ENCODE data around the gene CHCHD4. TPM values are rescaled to one million over a fixed set of nuclear protein-coding genes. Genes with fewer than 3 reads are reported as not detected.

Gene CHCHD4
- total and polyA plus RNA-seq, 10 of the 15 experiments (the other 5 are each of a cell fraction or from before 2014, with no cell fraction given), result 21.0 to 46.8 (median 29.0) TPM

DNA sequence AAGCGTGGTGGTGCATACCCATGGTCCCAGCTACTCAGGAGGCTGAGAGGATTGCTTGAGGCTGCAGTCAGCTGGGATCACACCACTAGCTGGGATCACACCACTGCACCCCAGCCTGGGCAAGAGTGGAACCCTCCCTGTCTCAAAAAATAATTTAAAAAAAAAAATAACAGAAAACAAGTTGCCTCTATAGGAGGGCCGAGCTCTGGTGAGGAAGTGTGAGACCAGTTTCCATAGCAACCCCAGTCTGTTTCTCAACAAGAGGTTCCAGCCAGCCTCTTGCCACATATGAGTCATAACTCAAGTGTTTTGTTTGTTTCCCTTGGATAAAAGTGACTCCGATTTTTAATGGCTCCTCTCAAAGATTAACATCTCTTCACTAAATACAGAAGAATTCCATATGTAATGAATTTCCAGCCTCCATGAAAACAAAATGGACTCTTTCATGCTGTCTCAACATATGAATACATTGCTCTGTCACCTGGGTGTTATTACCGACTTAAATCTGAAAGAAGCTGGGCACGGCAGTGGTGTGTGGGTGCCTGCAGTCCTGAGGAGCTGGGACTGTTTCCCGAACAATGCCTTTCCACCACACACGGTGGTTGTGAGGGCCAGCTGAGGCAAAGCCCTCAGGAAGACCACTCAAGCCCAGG lies 19.9 kb upstream of the CHCHD4 start (continued):
- TF ChIP-seq, protein P1, sequence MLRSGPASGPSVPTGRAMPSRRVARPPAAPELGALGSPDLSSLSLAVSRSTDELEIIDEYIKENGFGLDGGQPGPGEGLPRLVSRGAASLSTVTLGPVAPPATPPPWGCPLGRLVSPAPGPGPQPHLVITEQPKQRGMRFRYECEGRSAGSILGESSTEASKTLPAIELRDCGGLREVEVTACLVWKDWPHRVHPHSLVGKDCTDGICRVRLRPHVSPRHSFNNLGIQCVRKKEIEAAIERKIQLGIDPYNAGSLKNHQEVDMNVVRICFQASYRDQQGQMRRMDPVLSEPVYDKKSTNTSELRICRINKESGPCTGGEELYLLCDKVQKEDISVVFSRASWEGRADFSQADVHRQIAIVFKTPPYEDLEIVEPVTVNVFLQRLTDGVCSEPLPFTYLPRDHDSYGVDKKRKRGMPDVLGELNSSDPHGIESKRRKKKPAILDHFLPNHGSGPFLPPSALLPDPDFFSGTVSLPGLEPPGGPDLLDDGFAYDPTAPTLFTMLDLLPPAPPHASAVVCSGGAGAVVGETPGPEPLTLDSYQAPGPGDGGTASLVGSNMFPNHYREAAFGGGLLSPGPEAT (IDR thresholded peaks at IDR 0.05; ENCODE audit: low read depth), result peak; percentile 78; the same call in 1 of the 2 replicates
- peak; percentile 80 to 86 for TF ChIP-seq IKZF2 (IDR thresholded peaks at IDR 0.05)
- peak; percentile 92 for TF ChIP-seq MXI1 (IDR thresholded peaks at IDR 0.05; ENCODE audit: low read depth, low read length)
- 0 out of 2 replicates have a peak, but pooled peaks have one; percentile 9 for TF ChIP-seq NFYB (IDR thresholded peaks at IDR 0.05; ENCODE audit: insufficient read depth, low read depth, low read length)
- TF ChIP-seq EP300 (IDR thresholded peaks at IDR 0.05; ENCODE audit: borderline replicate concordance in 1 of 2, control insufficient read depth in 1 of 2, low read depth in 2 of 2, low read length in 2 of 2), result peak; percentile 82 to 94
- peak; percentile 72; the same call in 1 of the 2 replicates for TF ChIP-seq DPF2 (IDR thresholded peaks at IDR 0.05)
- 0 out of 2 replicates have a peak, but pooled peaks have one; percentile 28 for TF ChIP-seq NFIC (IDR thresholded peaks at IDR 0.05; ENCODE audit: low read depth, low read length)
- TF ChIP-seq, protein P2, sequence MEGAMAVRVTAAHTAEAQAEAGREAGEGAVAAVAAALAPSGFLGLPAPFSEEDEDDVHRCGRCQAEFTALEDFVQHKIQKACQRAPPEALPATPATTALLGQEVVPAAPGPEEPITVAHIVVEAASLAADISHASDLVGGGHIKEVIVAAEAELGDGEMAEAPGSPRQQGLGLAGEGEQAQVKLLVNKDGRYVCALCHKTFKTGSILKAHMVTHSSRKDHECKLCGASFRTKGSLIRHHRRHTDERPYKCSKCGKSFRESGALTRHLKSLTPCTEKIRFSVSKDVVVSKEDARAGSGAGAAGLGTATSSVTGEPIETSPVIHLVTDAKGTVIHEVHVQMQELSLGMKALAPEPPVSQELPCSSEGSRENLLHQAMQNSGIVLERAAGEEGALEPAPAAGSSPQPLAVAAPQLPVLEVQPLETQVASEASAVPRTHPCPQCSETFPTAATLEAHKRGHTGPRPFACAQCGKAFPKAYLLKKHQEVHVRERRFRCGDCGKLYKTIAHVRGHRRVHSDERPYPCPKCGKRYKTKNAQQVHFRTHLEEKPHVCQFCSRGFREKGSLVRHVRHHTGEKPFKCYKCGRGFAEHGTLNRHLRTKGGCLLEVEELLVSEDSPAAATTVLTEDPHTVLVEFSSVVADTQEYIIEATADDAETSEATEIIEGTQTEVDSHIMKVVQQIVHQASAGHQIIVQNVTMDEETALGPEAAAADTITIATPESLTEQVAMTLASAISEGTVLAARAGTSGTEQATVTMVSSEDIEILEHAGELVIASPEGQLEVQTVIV (IDR thresholded peaks at IDR 0.05; ENCODE audit: borderline replicate concordance, partially characterized antibody), result no peak
- TF ChIP-seq JUNB (IDR thresholded peaks at IDR 0.05), result peak; percentile 83
- peak; percentile 75 for TF ChIP-seq ATF7 (IDR thresholded peaks at IDR 0.05; ENCODE audit: low read depth)
- TF ChIP-seq MEF2B (IDR thresholded peaks at IDR 0.05; ENCODE audit: partially characterized antibody, poor library complexity, severe bottlenecking), result peak; percentile 56
- TF ChIP-seq RUNX3 (IDR thresholded peaks at IDR 0.05; ENCODE audit: low read length), result peak; percentile 62
- no peak for TF ChIP-seq MEF2A (IDR thresholded peaks at IDR 0.05; ENCODE audit: insufficient read depth, low read depth, low read length)
- TF ChIP-seq BMI1 (IDR thresholded peaks at IDR 0.05; ENCODE audit: borderline replicate concordance), result peak; percentile 99
- 0 out of 2 replicates have a peak, but pooled peaks have one; percentile 32 for TF ChIP-seq SIN3A (IDR thresholded peaks at IDR 0.05; ENCODE audit: low read depth, low read length)
- TF ChIP-seq, protein P3, sequence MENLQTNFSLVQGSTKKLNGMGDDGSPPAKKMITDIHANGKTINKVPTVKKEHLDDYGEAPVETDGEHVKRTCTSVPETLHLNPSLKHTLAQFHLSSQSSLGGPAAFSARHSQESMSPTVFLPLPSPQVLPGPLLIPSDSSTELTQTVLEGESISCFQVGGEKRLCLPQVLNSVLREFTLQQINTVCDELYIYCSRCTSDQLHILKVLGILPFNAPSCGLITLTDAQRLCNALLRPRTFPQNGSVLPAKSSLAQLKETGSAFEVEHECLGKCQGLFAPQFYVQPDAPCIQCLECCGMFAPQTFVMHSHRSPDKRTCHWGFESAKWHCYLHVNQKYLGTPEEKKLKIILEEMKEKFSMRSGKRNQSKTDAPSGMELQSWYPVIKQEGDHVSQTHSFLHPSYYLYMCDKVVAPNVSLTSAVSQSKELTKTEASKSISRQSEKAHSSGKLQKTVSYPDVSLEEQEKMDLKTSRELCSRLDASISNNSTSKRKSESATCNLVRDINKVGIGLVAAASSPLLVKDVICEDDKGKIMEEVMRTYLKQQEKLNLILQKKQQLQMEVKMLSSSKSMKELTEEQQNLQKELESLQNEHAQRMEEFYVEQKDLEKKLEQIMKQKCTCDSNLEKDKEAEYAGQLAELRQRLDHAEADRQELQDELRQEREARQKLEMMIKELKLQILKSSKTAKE (IDR thresholded peaks at IDR 0.05; ENCODE audit: low read depth, poor library complexity, severe bottlenecking), result peak; percentile 79
- peak; percentile 88 for TF ChIP-seq JUND (IDR thresholded peaks at IDR 0.05; ENCODE audit: low read depth, low read length)
- TF ChIP-seq IKZF1 (conservative IDR thresholded peaks at IDR 0.05), result peak; percentile 64; the same call in 1 of the 2 replicates
- TF ChIP-seq HCFC1 (IDR thresholded peaks at IDR 0.05; ENCODE audit: low read length), result no peak
- peak; percentile 75 for TF ChIP-seq ZNF384 (IDR thresholded peaks at IDR 0.05; ENCODE audit: borderline replicate concordance, low read depth, low read length)
- TF ChIP-seq SUZ12 (IDR thresholded peaks at IDR 0.05; ENCODE audit: unreplicated experiment), result no peak
- TF ChIP-seq, protein P4, sequence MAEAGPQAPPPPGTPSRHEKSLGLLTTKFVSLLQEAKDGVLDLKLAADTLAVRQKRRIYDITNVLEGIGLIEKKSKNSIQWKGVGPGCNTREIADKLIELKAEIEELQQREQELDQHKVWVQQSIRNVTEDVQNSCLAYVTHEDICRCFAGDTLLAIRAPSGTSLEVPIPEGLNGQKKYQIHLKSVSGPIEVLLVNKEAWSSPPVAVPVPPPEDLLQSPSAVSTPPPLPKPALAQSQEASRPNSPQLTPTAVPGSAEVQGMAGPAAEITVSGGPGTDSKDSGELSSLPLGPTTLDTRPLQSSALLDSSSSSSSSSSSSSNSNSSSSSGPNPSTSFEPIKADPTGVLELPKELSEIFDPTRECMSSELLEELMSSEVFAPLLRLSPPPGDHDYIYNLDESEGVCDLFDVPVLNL (IDR thresholded peaks at IDR 0.05; ENCODE audit: low read depth, low read length), result no peak

All from GM12878 (cell line).